ENCODE results near the gene TYR.

DNA sequence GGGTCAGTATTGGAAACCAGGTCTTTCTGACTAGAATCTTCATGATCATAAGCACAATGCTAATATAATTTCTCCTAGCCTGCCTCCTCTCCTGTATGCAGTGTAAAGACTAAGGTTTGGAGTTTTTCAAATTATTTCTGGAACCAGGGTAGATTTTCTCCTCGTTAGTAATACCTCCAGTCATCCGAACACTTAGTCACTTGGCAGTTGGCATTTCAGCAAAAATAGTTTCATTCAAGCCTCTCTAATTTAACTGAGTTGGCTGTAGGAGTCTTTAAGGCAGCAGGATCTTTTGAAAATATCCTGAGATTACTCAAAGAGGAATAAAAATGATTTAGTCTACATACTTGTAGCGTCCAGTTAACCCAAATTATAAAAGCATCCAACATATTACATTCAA is 6.3 kb downstream of the TYR start:
- TF ChIP-seq, protein P1, sequence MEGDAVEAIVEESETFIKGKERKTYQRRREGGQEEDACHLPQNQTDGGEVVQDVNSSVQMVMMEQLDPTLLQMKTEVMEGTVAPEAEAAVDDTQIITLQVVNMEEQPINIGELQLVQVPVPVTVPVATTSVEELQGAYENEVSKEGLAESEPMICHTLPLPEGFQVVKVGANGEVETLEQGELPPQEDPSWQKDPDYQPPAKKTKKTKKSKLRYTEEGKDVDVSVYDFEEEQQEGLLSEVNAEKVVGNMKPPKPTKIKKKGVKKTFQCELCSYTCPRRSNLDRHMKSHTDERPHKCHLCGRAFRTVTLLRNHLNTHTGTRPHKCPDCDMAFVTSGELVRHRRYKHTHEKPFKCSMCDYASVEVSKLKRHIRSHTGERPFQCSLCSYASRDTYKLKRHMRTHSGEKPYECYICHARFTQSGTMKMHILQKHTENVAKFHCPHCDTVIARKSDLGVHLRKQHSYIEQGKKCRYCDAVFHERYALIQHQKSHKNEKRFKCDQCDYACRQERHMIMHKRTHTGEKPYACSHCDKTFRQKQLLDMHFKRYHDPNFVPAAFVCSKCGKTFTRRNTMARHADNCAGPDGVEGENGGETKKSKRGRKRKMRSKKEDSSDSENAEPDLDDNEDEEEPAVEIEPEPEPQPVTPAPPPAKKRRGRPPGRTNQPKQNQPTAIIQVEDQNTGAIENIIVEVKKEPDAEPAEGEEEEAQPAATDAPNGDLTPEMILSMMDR (conservative IDR thresholded peaks at IDR 0.05; ENCODE audit: low read length) = no peak
- TF ChIP-seq EZH2phosphoT487 (IDR thresholded peaks at IDR 0.05; ENCODE audit: borderline replicate concordance, low read depth, low read length) = no peak

Measured in OCI-LY7 (cell line).